ENCODE measurements around the gene NOS1AP.

The NOS1AP gene

GRCh38 chr1:162328512-162328911 is 259.0 kb downstream of the NOS1AP start:
- Histone ChIP-seq H3K4me3 (ENCODE audit: insufficient read length, low read depth) (no peak overlapping the region), H3K9ac (ENCODE audit: insufficient read length, low read depth) (no peak overlapping the region), H3K27me3 (ENCODE audit: insufficient read depth, insufficient read length) (no peaks in the 10 kb centered on the region), H3K9me3 (ENCODE audit: insufficient read depth, low read length) (no peaks in the 10 kb centered on the region), H3K4me1 (ENCODE audit: insufficient read depth, insufficient read length) (no peaks in the 10 kb centered on the region), H3K36me3 (ENCODE audit: insufficient read depth, insufficient read length, low read length) (no peaks in the 10 kb centered on the region)
- no peak for DNase-seq (ENCODE audit: low read depth, low spot score)
- TF ChIP-seq ZNF274 (IDR thresholded peaks at IDR 0.05; ENCODE audit: low read depth, low read length) (no peak), SUZ12 (IDR thresholded peaks at IDR 0.05; ENCODE audit: extremely low read depth, insufficient read depth, insufficient read length) (no peak), YY1 (IDR thresholded peaks at IDR 0.05; ENCODE audit: insufficient read depth, insufficient read length) (no peak)

- no peak overlapping the region for H3K9ac ChIP-seq (ENCODE audit: insufficient read length, low read depth)
- no peak overlapping the region for H3K4me3 ChIP-seq (ENCODE audit: insufficient read length, low read depth)
- H3K36me3 ChIP-seq (ENCODE audit: insufficient read depth, insufficient read length, low read length) = no peaks in the 10 kb centered on the region
- DNase-seq (ENCODE audit: low read depth, low spot score) = no peak
- TF ChIP-seq SUZ12 (IDR thresholded peaks at IDR 0.05; ENCODE audit: extremely low read depth, insufficient read depth, insufficient read length) (no peak), YY1 (IDR thresholded peaks at IDR 0.05; ENCODE audit: insufficient read depth, insufficient read length) (no peak), ZNF274 (IDR thresholded peaks at IDR 0.05; ENCODE audit: low read depth, low read length) (no peak)
- no peaks in the 10 kb centered on the region for H3K27me3 ChIP-seq (ENCODE audit: insufficient read depth, insufficient read length)
- H3K4me1 ChIP-seq (ENCODE audit: insufficient read depth, insufficient read length) = no peaks in the 10 kb centered on the region
- no peaks in the 10 kb centered on the region for H3K9me3 ChIP-seq (ENCODE audit: insufficient read depth, low read length)
Observed at GRCh38 chr1:162329826-162330225, 260.3 kb downstream of the NOS1AP start.

GRCh38 chr1:162333991-162334390 is 264.5 kb downstream of the NOS1AP start:
- DNase-seq (ENCODE audit: low read depth, low spot score) = no peak
- Histone ChIP-seq H3K9me3 (ENCODE audit: insufficient read depth, low read length) (no peaks in the 10 kb centered on the region), H3K4me1 (ENCODE audit: insufficient read depth, insufficient read length) (no peaks in the 10 kb centered on the region), H3K9ac (ENCODE audit: insufficient read length, low read depth) (no peak overlapping the region), H3K27me3 (ENCODE audit: insufficient read depth, insufficient read length) (no peaks in the 10 kb centered on the region), H3K4me3 (ENCODE audit: insufficient read length, low read depth) (no peak overlapping the region), H3K36me3 (ENCODE audit: insufficient read depth, insufficient read length, low read length) (no peaks in the 10 kb centered on the region)
- TF ChIP-seq YY1 (IDR thresholded peaks at IDR 0.05; ENCODE audit: insufficient read depth, insufficient read length) (no peak), ZNF274 (IDR thresholded peaks at IDR 0.05; ENCODE audit: low read depth, low read length) (no peak)

GRCh38 chr1:162335126-162335525 is 265.6 kb downstream of the NOS1AP start:
- H3K9me3 ChIP-seq (ENCODE audit: insufficient read depth, low read length) = no peaks in the 10 kb centered on the region
- H3K9ac ChIP-seq (ENCODE audit: insufficient read length, low read depth) = no peak overlapping the region
- DNase-seq (ENCODE audit: low read depth, low spot score) = no peak
- no peaks in the 10 kb centered on the region for H3K4me1 ChIP-seq (ENCODE audit: insufficient read depth, insufficient read length)
- TF ChIP-seq SUZ12 (IDR thresholded peaks at IDR 0.05; ENCODE audit: extremely low read depth, insufficient read depth, insufficient read length) (no peak), YY1 (IDR thresholded peaks at IDR 0.05; ENCODE audit: insufficient read depth, insufficient read length) (no peak), ZNF274 (IDR thresholded peaks at IDR 0.05; ENCODE audit: low read depth, low read length) (no peak)
- no peaks in the 10 kb centered on the region for H3K36me3 ChIP-seq (ENCODE audit: insufficient read depth, insufficient read length, low read length)
- H3K4me3 ChIP-seq (ENCODE audit: insufficient read length, low read depth) = no peak overlapping the region
- no peaks in the 10 kb centered on the region for H3K27me3 ChIP-seq (ENCODE audit: insufficient read depth, insufficient read length)

GRCh38 chr1:162336621-162337285 is 267.3 kb downstream of the NOS1AP start:
- Histone ChIP-seq H3K9me3 (ENCODE audit: insufficient read depth, low read length) (no peaks in the 10 kb centered on the region), H3K9ac (ENCODE audit: insufficient read length, low read depth) (no peak overlapping the region), H3K27me3 (ENCODE audit: insufficient read depth, insufficient read length) (no peaks in the 10 kb centered on the region), H3K4me3 (ENCODE audit: insufficient read length, low read depth) (no peak overlapping the region), H3K36me3 (ENCODE audit: insufficient read depth, insufficient read length, low read length) (no peaks in the 10 kb centered on the region), H3K4me1 (ENCODE audit: insufficient read depth, insufficient read length) (no peaks in the 10 kb centered on the region)
- no peak for TF ChIP-seq SUZ12 (IDR thresholded peaks at IDR 0.05; ENCODE audit: extremely low read depth, insufficient read depth, insufficient read length)
- TF ChIP-seq ZNF274 (IDR thresholded peaks at IDR 0.05; ENCODE audit: low read depth, low read length) = no peak
- TF ChIP-seq YY1 (IDR thresholded peaks at IDR 0.05; ENCODE audit: insufficient read depth, insufficient read length) = no peak
- DNase-seq (ENCODE audit: low read depth, low spot score) = no peak

GRCh38 chr1:162342452-162342983 is 273.0 kb downstream of the NOS1AP start:
- no peak for TF ChIP-seq ZNF274 (IDR thresholded peaks at IDR 0.05; ENCODE audit: low read depth, low read length)
- no peak for TF ChIP-seq YY1 (IDR thresholded peaks at IDR 0.05; ENCODE audit: insufficient read depth, insufficient read length)
- no peak for TF ChIP-seq SUZ12 (IDR thresholded peaks at IDR 0.05; ENCODE audit: extremely low read depth, insufficient read depth, insufficient read length)
- H3K27me3 ChIP-seq (ENCODE audit: insufficient read depth, insufficient read length) = no peaks in the 10 kb centered on the region
- no peak for DNase-seq (ENCODE audit: low read depth, low spot score)
- H3K4me3 ChIP-seq (ENCODE audit: insufficient read length, low read depth) = no peak overlapping the region
- no peaks in the 10 kb centered on the region for H3K9me3 ChIP-seq (ENCODE audit: insufficient read depth, low read length)
- no peak overlapping the region for H3K9ac ChIP-seq (ENCODE audit: insufficient read length, low read depth)
- H3K36me3 ChIP-seq (ENCODE audit: insufficient read depth, insufficient read length, low read length) = peaks cover 3% of the 10 kb centered on the region
- H3K4me1 ChIP-seq (ENCODE audit: insufficient read depth, insufficient read length) = no peaks in the 10 kb centered on the region

GRCh38 chr1:162343470-162343869 is 274.0 kb downstream of the NOS1AP start:
- H3K9me3 ChIP-seq (ENCODE audit: insufficient read depth, low read length) = no peaks in the 10 kb centered on the region
- no peak overlapping the region for H3K9ac ChIP-seq (ENCODE audit: insufficient read length, low read depth)
- DNase-seq (ENCODE audit: low read depth, low spot score) = no peak
- no peaks in the 10 kb centered on the region for H3K27me3 ChIP-seq (ENCODE audit: insufficient read depth, insufficient read length)
- no peaks in the 10 kb centered on the region for H3K4me1 ChIP-seq (ENCODE audit: insufficient read depth, insufficient read length)
- H3K36me3 ChIP-seq (ENCODE audit: insufficient read depth, insufficient read length, low read length) = peaks cover 6% of the 10 kb centered on the region
- TF ChIP-seq SUZ12 (IDR thresholded peaks at IDR 0.05; ENCODE audit: extremely low read depth, insufficient read depth, insufficient read length) (no peak), YY1 (IDR thresholded peaks at IDR 0.05; ENCODE audit: insufficient read depth, insufficient read length) (no peak), ZNF274 (IDR thresholded peaks at IDR 0.05; ENCODE audit: low read depth, low read length) (no peak)
- no peak overlapping the region for H3K4me3 ChIP-seq (ENCODE audit: insufficient read length, low read depth)
